Fibroblast of lung (primary cell): Measurements from ENCODE around the gene KIAA1671. TPM values are rescaled to one million over a fixed set of nuclear protein-coding genes. Genes with fewer than 3 reads are reported as not detected.

Experiments
- DNase-seq, 2 donors: peaks; one replicate each; pipeline versions ENCODE4 v3.0.0 to v3.0.0-alpha.2; 2010; ENCODE audit warnings: low read depth in 2 of 2
- H2AFZ ChIP-seq: 2 replicates; pipeline ENCODE4 v1.5.1; 2012; ENCODE audit warnings: low read length, control low read depth, inconsistent platforms
- H3K27ac ChIP-seq: 2 replicates; pipeline ENCODE4 v1.5.1; 2011; ENCODE audit warnings: low read length, control low read depth; ENCODE audit not compliant: insufficient read depth
- H3K27me3 ChIP-seq: 2 replicates; pipeline ENCODE4 v1.5.1; 2011; ENCODE audit warnings: mild to moderate bottlenecking, low read length; ENCODE audit not compliant: control insufficient read depth, insufficient read depth
- H3K36me3 ChIP-seq: 2 replicates; pipeline ENCODE4 v1.5.1; 2011; ENCODE audit warnings: low read length; ENCODE audit not compliant: control insufficient read depth, insufficient read depth
- H3K4me1 ChIP-seq: 2 replicates; pipeline ENCODE4 v1.5.1; 2011; ENCODE audit warnings: low read length; ENCODE audit not compliant: control insufficient read depth, insufficient read depth; ENCODE audit errors: extremely low read depth
- H3K4me2 ChIP-seq: 2 replicates; pipeline ENCODE4 v1.5.1; 2011; ENCODE audit warnings: low read length, control low read depth; ENCODE audit not compliant: insufficient read depth; ENCODE audit errors: extremely low read depth
- H3K4me3 ChIP-seq, 4 experiments: fragments of 200-600 bp in 1 of 4; sonication (generic) in 1 of 4; replicated peaks in 1 of 4; 2 replicates each; pipeline ENCODE4 v1.5.1; 2011 to 2016; ENCODE audit warnings: low read length in 4 of 4, low read depth in 3 of 4, mild to moderate bottlenecking in 3 of 4, control low read depth in 2 of 4, inconsistent platforms in 1 of 4, mixed read lengths in 1 of 4; ENCODE audit not compliant: insufficient read depth in 1 of 4; ENCODE audit errors: control extremely low read depth in 1 of 4
- H3K79me2 ChIP-seq: 2 replicates; pipeline ENCODE4 v1.5.1; 2012; ENCODE audit warnings: mild to moderate bottlenecking, low read length, inconsistent platforms; ENCODE audit not compliant: control insufficient read depth, insufficient read depth
- H3K9ac ChIP-seq: 2 replicates; pipeline ENCODE4 v1.5.1; 2011; ENCODE audit warnings: mild to moderate bottlenecking, low read length, control low read depth; ENCODE audit not compliant: insufficient read depth
- H3K9me3 ChIP-seq: 2 replicates; pipeline ENCODE4 v1.5.1; 2012; ENCODE audit warnings: low read depth, low read length; ENCODE audit not compliant: control insufficient read depth, insufficient read depth
- H4K20me1 ChIP-seq: 2 replicates; pipeline ENCODE4 v1.5.1; 2011; ENCODE audit warnings: low read length; ENCODE audit not compliant: control insufficient read depth, insufficient read depth; ENCODE audit errors: extremely low read depth
- CTCF ChIP-seq, 2 donors: IDR thresholded peaks in 1 of 2; conservative IDR thresholded peaks in 1 of 2; 1 replicate in 1 of 2; 2 replicates in 1 of 2; pipeline ENCODE4 v1.5.1; 2011 to 2012; ENCODE audit warnings: low read length in 2 of 2, control low read depth in 1 of 2, inconsistent platforms in 1 of 2, low read depth in 1 of 2, mild to moderate bottlenecking in 1 of 2
- EZH2 ChIP-seq: IDR thresholded peaks from 2 replicates; pipeline ENCODE4 v1.5.1; 2012; ENCODE audit warnings: low read length, control low read depth, mild to moderate bottlenecking; ENCODE audit errors: missing control alignments
- polyA plus RNA-seq, 2 donors: library from polyadenylated mRNA; depleted of rRNA in 1 of 2; stranded (reverse) in 1 of 2; unstranded in 1 of 2; fragments of >200 nt; gene quantifications; 2 replicates each; pipeline ENCODE4 v1.2.1, GENCODE V29; 2011 to 2012; ENCODE audit warnings: missing spikeins in 1 of 2
- total RNA-seq: library from RNA; depleted of rRNA; stranded (reverse); fragments of >200 nt; gene quantifications from 2 replicates; pipeline ENCODE4 v1.2.1, GENCODE V29; 2014

Gene KIAA1671
- total and polyA plus RNA-seq, 2 donors (not counting 1 experiment from before 2014, with no cell fraction given) = 0.34 to 1.3 TPM

GRCh38 chr22:24920029-24920428 lies 32.5 kb upstream of the KIAA1671 start:
- Histone ChIP-seq H3K4me1 (no peaks in the 10 kb centered on the region), H3K4me2 (no peak overlapping the region), H4K20me1 (no peaks in the 10 kb centered on the region), H3K79me2 (no peaks in the 10 kb centered on the region), H3K36me3 (no peaks in the 10 kb centered on the region), H2AFZ (no peak overlapping the region), H3K27ac (no peak overlapping the region), H3K4me3 (no peak overlapping the region), H3K27me3 (peaks cover 3% of the 10 kb centered on the region), H3K9ac (no peak overlapping the region), H3K9me3 (no peaks in the 10 kb centered on the region)
- DNase-seq = no peak
- no peak for TF ChIP-seq EZH2
- no peak for TF ChIP-seq CTCF (conservative IDR thresholded peaks at IDR 0.05 in 1 of 2, IDR thresholded peaks at IDR 0.05 in 1 of 2; ENCODE audit: low read depth in 1 of 2, low read length in 2 of 2)

GRCh38 chr22:24925586-24926427 lies 26.7 kb upstream of the KIAA1671 start:
- Histone ChIP-seq H4K20me1 (no peaks in the 10 kb centered on the region), H3K9ac (no peak overlapping the region), H3K27me3 (no peaks in the 10 kb centered on the region), H3K4me2 (no peak overlapping the region), H3K36me3 (no peaks in the 10 kb centered on the region), H3K9me3 (no peaks in the 10 kb centered on the region), H2AFZ (no peak overlapping the region), H3K79me2 (no peaks in the 10 kb centered on the region), H3K27ac (no peak overlapping the region), H3K4me3 (no peak overlapping the region), H3K4me1 (no peaks in the 10 kb centered on the region)
- no peak for TF ChIP-seq CTCF (conservative IDR thresholded peaks at IDR 0.05 in 1 of 2, IDR thresholded peaks at IDR 0.05 in 1 of 2; ENCODE audit: low read depth in 1 of 2, low read length in 2 of 2)
- no peak for TF ChIP-seq EZH2
- DNase-seq = no peak

- H3K27ac ChIP-seq = no peak overlapping the region
- TF ChIP-seq EZH2 (no peak), CTCF (conservative IDR thresholded peaks at IDR 0.05 in 1 of 2, IDR thresholded peaks at IDR 0.05 in 1 of 2; ENCODE audit: low read depth in 1 of 2, low read length in 2 of 2) (no peak)
- peak in 1 of 2 donors; percentile 2 for DNase-seq
- H3K4me2 ChIP-seq = no peak overlapping the region
- H3K27me3 ChIP-seq = no peaks in the 10 kb centered on the region
- H3K4me3 ChIP-seq = no peak overlapping the region
- no peak overlapping the region for H2AFZ ChIP-seq
- no peaks in the 10 kb centered on the region for H3K9me3 ChIP-seq
- H4K20me1 ChIP-seq = no peaks in the 10 kb centered on the region
- H3K9ac ChIP-seq = no peak overlapping the region
- H3K4me1 ChIP-seq = no peaks in the 10 kb centered on the region
- no peaks in the 10 kb centered on the region for H3K36me3 ChIP-seq
- no peaks in the 10 kb centered on the region for H3K79me2 ChIP-seq
These were observed 26.1 kb upstream of the KIAA1671 start for GRCh38 chr22:24926428-24926725.
